ENCODE measurements around the gene CCDC82. TPM values are rescaled to one million over a fixed set of nuclear protein-coding genes. Genes with fewer than 3 reads are reported as not detected.

CCDC82 gene
- total RNA-seq, 1 donor from 2014 or later: 41.4 TPM

GRCh38 chr11:96361778-96362177 lies 27.9 kb downstream of the CCDC82 start:
- DNase-seq: no peak

- no peak for DNase-seq
Measured at GRCh38 chr11:96358321-96358720, 31.4 kb downstream of the CCDC82 start.

GRCh38 chr11:96357794-96358193 lies 31.9 kb downstream of the CCDC82 start:
- DNase-seq: no peak

- no peak for DNase-seq
Measured at GRCh38 chr11:96356848-96357247, 32.9 kb downstream of the CCDC82 start.

GRCh38 chr11:96342961-96343711 lies 46.6 kb downstream of the CCDC82 start, which contains the start of gene MAML2:
Gene MAML2 (minus strand): TSS chr11:96343195. CDS start chr11:96341895, 1,300 bp downstream.
- DNase-seq: peak; percentile 97

- DNase-seq: no peak
Measured at GRCh38 chr11:96342014-96342960, 47.4 kb downstream of the CCDC82 start.

- DNase-seq: peak; percentile 52
Measured at GRCh38 chr11:96341211-96342013, 48.3 kb downstream of the CCDC82 start.

- DNase-seq: no peak
Measured at GRCh38 chr11:96340555-96340885, 49.2 kb downstream of the CCDC82 start.

GRCh38 chr11:96339706-96340554 lies 49.8 kb downstream of the CCDC82 start:
- no peak for DNase-seq

- DNase-seq: peak; percentile 42
Measured at GRCh38 chr11:96338910-96339705, 50.6 kb downstream of the CCDC82 start.

- DNase-seq: peak; percentile 43
Measured at GRCh38 chr11:96337541-96338431, 51.9 kb downstream of the CCDC82 start.

- DNase-seq: no peak
Measured at GRCh38 chr11:96335388-96335787, 54.3 kb downstream of the CCDC82 start.

GRCh38 chr11:96334219-96334618 lies 55.5 kb downstream of the CCDC82 start:
- no peak for DNase-seq

GRCh38 chr11:96333191-96333719 lies 56.5 kb downstream of the CCDC82 start:
- no peak for DNase-seq

GRCh38 chr11:96332126-96332771 lies 57.5 kb downstream of the CCDC82 start:
- no peak for DNase-seq

GRCh38 chr11:96331699-96332116 lies 58.0 kb downstream of the CCDC82 start:
- no peak for DNase-seq

GRCh38 chr11:96330511-96330859 lies 59.2 kb downstream of the CCDC82 start:
- DNase-seq: no peak

- no peak for DNase-seq
Measured at GRCh38 chr11:96329855-96330510, 59.7 kb downstream of the CCDC82 start.
